Fibroblast of peridontal ligament (primary cell): ENCODE data around the gene PPIA.
"Not testable (repeated sequence)": the region's sequence is repeated elsewhere in the genome, so short reads cannot be mapped to it uniquely, and the experiment has no call there.

ENCODE experiments used
- DNase-seq: peaks from one replicate; pipeline ENCODE4 v3.0.0-alpha.2; 2010; ENCODE audit errors: extremely low read depth

Gene PPIA

GRCh38 chr7:44827567-44827966, 31.1 kb downstream of the PPIA start:
- no peak for DNase-seq

DNA sequence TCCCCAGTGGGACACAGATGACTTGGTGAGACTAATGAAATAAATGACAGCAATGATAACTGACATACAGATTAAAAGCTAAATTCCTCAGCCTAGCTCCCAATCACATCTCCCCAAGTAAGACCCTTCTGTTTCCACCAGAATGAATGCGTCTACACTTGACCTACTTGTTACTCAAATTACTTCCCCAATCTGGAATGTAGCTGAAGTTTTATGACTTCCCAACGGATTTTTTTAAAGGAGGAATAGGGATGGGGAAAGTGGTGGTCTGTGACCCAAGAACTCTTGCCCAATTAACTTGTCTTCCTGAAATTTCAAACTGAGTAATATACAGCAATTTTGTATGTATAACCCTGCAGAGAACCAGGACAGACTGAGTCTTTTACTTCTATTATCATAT, 42.3 kb downstream of the PPIA start:
- DNase-seq: no peak

GRCh38 chr7:44842675-44843074, 46.2 kb downstream of the PPIA start:
- not testable (repeated sequence) for DNase-seq

GRCh38 chr7:44843440-44843839, 47.0 kb downstream of the PPIA start:
- DNase-seq: not testable (repeated sequence)

DNA sequence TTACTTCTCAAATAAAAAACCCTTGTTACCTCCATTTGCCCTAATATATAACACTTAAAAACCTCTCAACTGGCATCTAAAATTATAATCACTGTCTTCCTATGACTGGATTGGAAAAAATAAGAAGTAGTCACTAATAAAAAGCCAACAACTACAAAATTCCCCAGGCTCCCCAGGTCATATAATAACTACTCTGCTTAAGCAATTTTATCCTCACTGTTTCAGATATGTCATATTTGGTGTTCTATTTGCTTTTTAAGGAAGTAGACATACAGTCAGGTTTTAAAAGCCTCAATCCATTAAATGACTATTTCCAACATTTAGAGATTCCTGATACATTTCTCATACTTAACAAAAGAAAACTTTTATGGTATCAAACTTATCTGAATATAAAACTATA, 49.0 kb downstream of the PPIA start:
- peak; percentile 23 for DNase-seq

DNA sequence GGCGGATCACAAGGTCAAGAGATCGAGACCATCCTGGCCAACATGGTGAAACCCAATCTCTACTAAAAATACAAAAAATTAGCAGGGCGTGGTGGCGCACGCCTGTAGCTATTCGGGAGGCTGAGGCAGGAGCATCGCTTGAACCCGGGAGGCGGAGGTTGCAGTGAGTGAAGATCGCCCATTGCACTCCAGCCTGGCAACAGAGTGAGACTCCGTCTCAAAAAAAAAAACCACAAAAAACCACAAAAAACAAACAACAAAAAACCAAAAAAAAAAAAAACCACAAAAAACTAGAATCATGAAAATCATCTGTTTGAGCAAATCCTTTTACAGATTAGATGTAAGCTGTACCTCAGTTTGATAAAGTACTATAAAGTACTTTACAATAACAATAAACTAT, 49.9 kb downstream of the PPIA start:
- DNase-seq: not testable (repeated sequence)

DNA sequence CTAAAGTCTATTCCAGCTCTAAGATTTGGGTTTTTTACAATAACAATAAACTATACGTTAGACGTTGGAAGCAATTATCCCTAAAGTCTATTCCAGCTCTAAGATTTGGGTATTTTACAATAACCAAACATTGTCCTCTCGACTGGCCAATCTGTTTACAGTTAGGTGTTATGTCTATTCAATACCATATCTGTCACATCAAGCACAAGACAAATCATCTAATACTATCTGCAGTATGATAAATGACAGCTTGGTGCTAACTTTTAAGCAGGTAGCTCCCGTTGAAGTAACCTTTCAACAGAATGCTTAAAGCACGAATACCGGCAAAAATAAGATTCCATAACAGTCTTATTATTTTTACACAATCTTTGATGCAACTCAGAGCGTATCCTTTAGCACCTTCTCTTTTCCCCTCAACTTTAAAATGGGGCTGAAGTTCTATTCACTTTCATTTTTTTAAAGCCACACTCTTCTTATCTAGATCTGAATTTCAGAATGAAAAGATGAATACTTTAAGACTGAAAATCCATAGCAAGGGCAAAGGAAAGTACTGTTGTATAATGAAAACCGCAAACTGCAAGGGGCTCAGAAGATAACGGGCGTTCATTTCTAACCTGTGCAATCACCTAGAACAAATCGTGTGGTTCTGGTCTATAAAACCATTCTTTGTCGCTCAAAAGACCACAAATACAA, 50.5 kb downstream of the PPIA start:
- DNase-seq: no peak

DNA sequence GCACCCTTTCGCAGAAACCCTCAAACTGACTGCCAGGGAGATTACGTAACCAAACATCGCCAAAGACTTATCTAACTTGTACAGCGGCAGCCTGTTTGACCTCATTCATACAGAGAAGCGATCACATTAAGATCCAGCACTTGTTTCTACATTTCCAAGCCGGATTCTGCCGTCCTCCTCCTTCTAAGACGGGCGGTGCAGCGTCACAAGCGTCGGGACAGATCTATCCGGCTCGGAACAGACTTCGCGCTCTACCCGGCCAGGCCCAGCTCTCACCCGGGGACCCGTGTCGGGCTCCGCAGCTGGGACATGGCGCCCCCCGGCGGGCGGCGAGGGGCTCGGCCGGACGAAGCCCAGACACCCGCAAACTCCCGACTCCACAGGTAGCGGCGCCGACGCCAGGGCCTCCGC, 51.0 kb downstream of the PPIA start:
- peak; percentile 77 for DNase-seq

DNA sequence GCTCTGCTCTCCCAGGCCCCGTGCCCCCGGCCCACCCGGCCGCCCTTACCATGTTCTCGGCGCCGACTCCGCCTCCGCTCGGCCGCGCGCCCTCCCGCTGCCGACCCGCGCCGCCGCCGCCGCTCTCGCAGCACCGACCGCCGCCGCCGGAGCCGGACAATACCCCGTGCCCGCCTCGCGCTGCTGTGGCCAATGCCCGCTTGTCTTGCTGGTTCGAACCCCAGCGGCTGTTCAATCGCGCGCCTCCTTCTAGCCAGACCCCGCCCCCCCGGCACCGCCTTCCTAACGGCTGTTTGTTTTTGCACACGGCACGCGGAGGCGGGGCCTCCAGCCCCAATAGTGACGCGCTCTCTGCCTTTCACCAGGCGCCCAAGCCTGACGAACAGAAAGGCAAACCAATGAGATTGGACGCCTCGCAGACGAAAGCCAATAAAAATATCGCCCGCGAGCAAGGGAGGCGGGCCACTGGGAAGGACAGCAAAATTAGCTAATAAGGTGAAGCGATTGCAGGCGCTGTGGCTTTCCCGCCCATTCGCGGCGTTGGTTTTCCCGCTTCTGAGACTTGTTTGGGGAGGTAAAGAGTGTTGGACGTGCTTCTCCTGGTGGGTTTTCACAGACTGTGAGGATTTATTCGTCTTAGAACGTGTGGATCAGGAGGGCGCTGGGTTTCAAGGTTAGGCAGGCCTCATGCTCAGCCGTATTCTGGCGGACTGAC, 51.6 kb downstream of the PPIA start, which contains the start of gene H2AZ2:
H2AZ2 (minus strand) TSS at position 168 of the 715 bp plus-strand sequence; CDS start at position 52, 116 bp downstream.
- DNase-seq: peak; percentile 100

- DNase-seq: no peak
These were observed 52.9 kb downstream of the PPIA start for GRCh38 chr7:44849259-44849884.

DNA sequence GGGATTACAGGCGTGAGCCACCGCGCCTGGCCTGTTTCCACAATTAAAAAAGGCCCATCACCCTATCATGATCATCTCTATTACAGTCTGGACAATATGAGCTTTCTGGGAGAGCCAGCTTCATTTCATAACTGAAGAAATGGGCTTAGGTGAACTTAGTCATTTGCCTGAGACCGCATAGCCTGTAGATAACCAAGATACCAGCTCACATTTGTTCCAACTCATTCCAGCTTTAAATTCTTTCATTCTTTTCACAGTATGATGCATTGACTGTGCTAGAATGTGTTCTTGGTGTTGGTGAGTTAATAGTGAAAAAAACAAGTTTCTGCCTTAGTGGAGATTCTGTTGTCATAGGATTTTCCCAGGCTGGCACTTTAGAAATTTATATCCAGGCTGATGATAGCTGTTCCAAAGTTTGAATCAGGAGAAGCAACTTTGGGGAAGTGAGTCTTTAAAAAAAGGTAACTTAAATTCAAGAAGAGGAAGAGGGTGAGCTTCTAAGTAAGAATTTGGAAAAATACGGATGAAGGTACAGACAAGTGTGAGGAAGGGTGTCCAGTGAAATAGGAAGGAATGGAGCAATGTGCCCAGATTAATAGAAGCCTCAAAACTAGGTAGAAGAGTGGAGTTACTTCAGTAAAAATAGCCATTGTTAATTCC, 53.5 kb downstream of the PPIA start:
- DNase-seq: no peak

DNA sequence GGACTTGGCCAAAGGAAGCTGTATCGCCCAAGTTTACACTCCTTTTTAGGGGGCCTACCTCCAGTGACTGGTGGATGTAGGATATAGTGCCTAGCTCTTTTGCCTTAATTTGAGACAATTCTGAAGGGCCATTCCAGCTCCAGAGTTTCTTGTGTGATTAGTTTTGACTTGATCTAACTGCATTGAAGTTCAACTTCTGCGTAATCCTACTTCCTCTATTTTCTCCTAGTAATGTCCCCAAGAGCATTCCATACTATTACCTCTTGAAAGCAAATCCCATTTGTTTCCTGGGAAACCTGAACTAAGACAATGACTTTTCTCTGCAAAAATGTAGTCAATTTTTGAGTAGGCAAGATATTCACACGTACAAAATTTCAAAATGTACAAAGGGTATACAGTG, 56.1 kb downstream of the PPIA start:
- DNase-seq: no peak
